GM19193 (cell line): ENCODE data around the gene KIAA1217.

Experiments
- POLR2A ChIP-seq: IDR thresholded peaks from 4 replicates; pipeline ENCODE4 v1.6.1; 2011; ENCODE audit not compliant: insufficient read depth, insufficient read length; ENCODE audit errors: extremely low read depth

The KIAA1217 gene

GRCh38 chr10:24494236-24494635 lies 285.3 kb downstream of the KIAA1217 start:
- TF ChIP-seq POLR2A: no peak

- no peak for TF ChIP-seq POLR2A
These were observed 285.8 kb downstream of the KIAA1217 start for GRCh38 chr10:24494777-24495176.

- no peak for TF ChIP-seq POLR2A
These were observed 286.9 kb downstream of the KIAA1217 start for GRCh38 chr10:24495666-24496460.

GRCh38 chr10:24496906-24497305 lies 288.0 kb downstream of the KIAA1217 start:
- TF ChIP-seq POLR2A: no peak

- no peak for TF ChIP-seq POLR2A
These were observed 292.2 kb downstream of the KIAA1217 start for GRCh38 chr10:24501056-24501711.

- no peak for TF ChIP-seq POLR2A
These were observed 293.1 kb downstream of the KIAA1217 start for GRCh38 chr10:24502006-24502405.

GRCh38 chr10:24502801-24503460 lies 294.0 kb downstream of the KIAA1217 start:
- no peak for TF ChIP-seq POLR2A

- no peak for TF ChIP-seq POLR2A
These were observed 294.8 kb downstream of the KIAA1217 start for GRCh38 chr10:24503461-24504320.

GRCh38 chr10:24505759-24506158 lies 296.8 kb downstream of the KIAA1217 start:
- no peak for TF ChIP-seq POLR2A

GRCh38 chr10:24513155-24513554 lies 304.2 kb downstream of the KIAA1217 start:
- TF ChIP-seq POLR2A: no peak

GRCh38 chr10:24515481-24515880 lies 306.5 kb downstream of the KIAA1217 start:
- no peak for TF ChIP-seq POLR2A

- TF ChIP-seq POLR2A: no peak
These were observed 309.5 kb downstream of the KIAA1217 start for GRCh38 chr10:24518411-24518810.

GRCh38 chr10:24518981-24519597 lies 310.2 kb downstream of the KIAA1217 start:
- no peak for TF ChIP-seq POLR2A

GRCh38 chr10:24519950-24520349 lies 311.0 kb downstream of the KIAA1217 start:
- TF ChIP-seq POLR2A: no peak

- no peak for TF ChIP-seq POLR2A
These were observed 315.4 kb downstream of the KIAA1217 start for GRCh38 chr10:24524314-24524713.

- no peak for TF ChIP-seq POLR2A
These were observed 317.2 kb downstream of the KIAA1217 start for GRCh38 chr10:24526085-24526649.
